PC-3 (cell line): ENCODE measurements around the gene MED1. TPM values are rescaled to one million over a fixed set of nuclear protein-coding genes. Genes with fewer than 3 reads are reported as not detected.

Experiments
- ATAC-seq: fragments of 200-7000 bp; cut with Tn5 transposase; 2 replicates; pipeline ENCODE4 v1.9.1; 2020; ENCODE audit warnings: mild to moderate bottlenecking, moderate library complexity
- BruUV-seq: library from RNA; stranded (reverse); fragments of 400-500 nt; replicated peaks from 2 replicates; lab custom pipeline; 2021; lab: Mats Ljungman, UMichigan
- CTCF ChIA-PET: fragments of 300-600 bp; sonication (Branson Sonifier 250); formaldehyde crosslinking; loops from one replicate; lab custom pipeline; 2022; ENCODE audit warnings: antibody characterized with exemption; lab: Charles Lee
- POLR2A ChIA-PET: fragments of 300-600 bp; sonication (Branson Sonifier 250); formaldehyde crosslinking; loops from one replicate; lab custom pipeline; 2022; ENCODE audit warnings: antibody characterized with exemption; ENCODE audit not compliant: unreplicated experiment; lab: Charles Lee
- DNase-seq: peaks from one replicate; pipeline ENCODE4 v3.0.0-alpha.2; 2015
- H2AFZ ChIP-seq: fragments of 300-600 bp; sonication (generic); 2 replicates; pipeline ENCODE4 v1.6.0; 2016; ENCODE audit warnings: antibody characterized with exemption, low read length
- H3F3A ChIP-seq: fragments of 300-600 bp; sonication (generic); one replicate; pipeline ENCODE4 v1.6.0; 2017; ENCODE audit warnings: antibody characterized with exemption, low read length, control low read depth, mild to moderate bottlenecking; ENCODE audit not compliant: unreplicated experiment
- H3K27ac ChIP-seq: fragments of 300-600 bp; sonication (generic); 2 replicates; pipeline ENCODE4 v1.5.1; 2016; ENCODE audit warnings: mild to moderate bottlenecking, low read length
- H3K27me3 ChIP-seq: fragments of 300-600 bp; sonication (generic); 2 replicates; pipeline ENCODE4 v1.6.1; 2016; ENCODE audit warnings: low read length, mixed read lengths
- H3K36me3 ChIP-seq: fragments of 300-600 bp; sonication (generic); 2 replicates; pipeline ENCODE4 v1.6.1; 2016; ENCODE audit warnings: low read depth, mixed run types, low read length, mixed read lengths
- H3K4me1 ChIP-seq: fragments of 300-600 bp; sonication (generic); 2 replicates; pipeline ENCODE4 v1.5.1; 2016; ENCODE audit warnings: low read length; ENCODE audit not compliant: insufficient read depth
- H3K4me2 ChIP-seq: fragments of 300-600 bp; sonication (generic); 2 replicates; pipeline ENCODE4 v1.6.0; 2016; ENCODE audit warnings: low read length
- H3K4me3 ChIP-seq: fragments of 300-600 bp; sonication (generic); 2 replicates; pipeline ENCODE4 v1.5.1; 2016; ENCODE audit warnings: mild to moderate bottlenecking, low read length, mixed read lengths
- H3K79me2 ChIP-seq: fragments of 300-600 bp; sonication (generic); 2 replicates; pipeline ENCODE4 v1.6.1; 2017; ENCODE audit warnings: low read length, mixed read lengths
- H3K9ac ChIP-seq: fragments of 300-600 bp; sonication (generic); 2 replicates; pipeline ENCODE4 v1.6.0; 2016; ENCODE audit warnings: mild to moderate bottlenecking, low read length
- H3K9me2 ChIP-seq: fragments of 300-600 bp; sonication (generic); replicated peaks from 2 replicates; pipeline ENCODE4 v1.6.1; 2016; ENCODE audit warnings: mixed run types, low read length, mixed read lengths
- H3K9me3 ChIP-seq: fragments of 300-600 bp; sonication (generic); 2 replicates; pipeline ENCODE4 v1.6.1; 2016; ENCODE audit warnings: low read length, mixed read lengths
- H4K20me1 ChIP-seq: fragments of 300-600 bp; sonication (generic); 2 replicates; pipeline ENCODE4 v1.6.1; 2016; ENCODE audit warnings: low read length, mixed read lengths
- EZH2 ChIP-seq: fragments of 300-600 bp; sonication (generic); IDR thresholded peaks from one replicate; pipeline ENCODE4 v1.6.1; 2017; ENCODE audit warnings: antibody characterized with exemption, mild to moderate bottlenecking, low read length; ENCODE audit not compliant: unreplicated experiment
- EZH2phosphoT487 ChIP-seq: fragments of 300-600 bp; sonication (generic); IDR thresholded peaks from 2 replicates; pipeline ENCODE4 v1.6.1; 2018; ENCODE audit warnings: mild to moderate bottlenecking, antibody characterized with exemption, low read length, borderline replicate concordance
- intact Hi-C: fragments of 100-400 bp; cut with micrococcal nuclease; formaldehyde crosslinking; loops from 2 replicates; pipeline ENCODE4 v1.9.0; 2023
- total RNA-seq: library from RNA; depleted of rRNA; stranded (reverse); fragments of >200 nt; gene quantifications from 2 replicates; pipeline ENCODE4 v1.2.3, GENCODE V29; 2014
- TF ChIP-seq, protein P1 (sequence below): fragments of 300-600 bp; sonication (generic); conservative IDR thresholded peaks from 2 replicates; pipeline ENCODE4 v1.5.1; 2017; ENCODE audit warnings: antibody characterized with exemption, low read depth, mild to moderate bottlenecking, low read length

The MED1 gene
- total RNA-seq, 1 experiment from 2014 or later: 19.1 TPM

DNA sequence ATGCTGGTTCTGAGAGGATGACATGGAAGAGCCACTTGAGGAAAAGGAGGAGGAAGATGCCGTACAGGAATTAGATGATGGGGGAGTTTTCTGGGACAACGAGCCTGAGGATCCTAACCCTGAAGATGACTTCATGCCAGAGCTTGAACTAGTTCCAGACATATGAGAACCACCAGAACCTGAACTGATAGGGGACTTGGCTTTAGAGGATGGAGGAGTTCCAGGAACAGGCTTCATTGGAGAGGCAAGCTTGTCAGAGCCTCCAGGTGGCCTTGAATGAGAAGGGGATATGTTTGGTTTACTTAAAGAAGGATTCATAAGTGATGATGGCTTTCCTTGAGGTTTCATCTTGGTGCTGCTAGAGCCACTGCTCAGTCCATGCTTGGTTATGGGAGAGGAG, 42.7 kb downstream of the MED1 start:
- DNase-seq (no peak), ATAC-seq (no peak)
- Histone ChIP-seq H3K9ac (no peak overlapping the region), H3K9me3 (no peaks in the 10 kb centered on the region), H3K27ac (no peak overlapping the region), H3K4me1 (peaks cover 22% of the 10 kb centered on the region), H3K79me2 (no peaks in the 10 kb centered on the region), H3K4me3 (no peak overlapping the region), H3K27me3 (no peaks in the 10 kb centered on the region), H3K9me2 (no peaks in the 10 kb centered on the region), H3K36me3 (peaks cover 27% of the 10 kb centered on the region), H4K20me1 (peaks cover 8% of the 10 kb centered on the region; the same call in 1 of the 2 replicates), H3F3A (no peaks in the 10 kb centered on the region), H2AFZ (no peak overlapping the region), H3K4me2 (no peak overlapping the region)
- intact Hi-C loops: no loop called here
- TF ChIP-seq, protein P1, sequence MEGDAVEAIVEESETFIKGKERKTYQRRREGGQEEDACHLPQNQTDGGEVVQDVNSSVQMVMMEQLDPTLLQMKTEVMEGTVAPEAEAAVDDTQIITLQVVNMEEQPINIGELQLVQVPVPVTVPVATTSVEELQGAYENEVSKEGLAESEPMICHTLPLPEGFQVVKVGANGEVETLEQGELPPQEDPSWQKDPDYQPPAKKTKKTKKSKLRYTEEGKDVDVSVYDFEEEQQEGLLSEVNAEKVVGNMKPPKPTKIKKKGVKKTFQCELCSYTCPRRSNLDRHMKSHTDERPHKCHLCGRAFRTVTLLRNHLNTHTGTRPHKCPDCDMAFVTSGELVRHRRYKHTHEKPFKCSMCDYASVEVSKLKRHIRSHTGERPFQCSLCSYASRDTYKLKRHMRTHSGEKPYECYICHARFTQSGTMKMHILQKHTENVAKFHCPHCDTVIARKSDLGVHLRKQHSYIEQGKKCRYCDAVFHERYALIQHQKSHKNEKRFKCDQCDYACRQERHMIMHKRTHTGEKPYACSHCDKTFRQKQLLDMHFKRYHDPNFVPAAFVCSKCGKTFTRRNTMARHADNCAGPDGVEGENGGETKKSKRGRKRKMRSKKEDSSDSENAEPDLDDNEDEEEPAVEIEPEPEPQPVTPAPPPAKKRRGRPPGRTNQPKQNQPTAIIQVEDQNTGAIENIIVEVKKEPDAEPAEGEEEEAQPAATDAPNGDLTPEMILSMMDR: no peak
- no peak for TF ChIP-seq EZH2phosphoT487
- no peak for TF ChIP-seq EZH2
- no TSS peak for BruUV-seq
- POLR2A ChIA-PET: no interaction called here
- CTCF ChIA-PET: no interaction called here

DNA sequence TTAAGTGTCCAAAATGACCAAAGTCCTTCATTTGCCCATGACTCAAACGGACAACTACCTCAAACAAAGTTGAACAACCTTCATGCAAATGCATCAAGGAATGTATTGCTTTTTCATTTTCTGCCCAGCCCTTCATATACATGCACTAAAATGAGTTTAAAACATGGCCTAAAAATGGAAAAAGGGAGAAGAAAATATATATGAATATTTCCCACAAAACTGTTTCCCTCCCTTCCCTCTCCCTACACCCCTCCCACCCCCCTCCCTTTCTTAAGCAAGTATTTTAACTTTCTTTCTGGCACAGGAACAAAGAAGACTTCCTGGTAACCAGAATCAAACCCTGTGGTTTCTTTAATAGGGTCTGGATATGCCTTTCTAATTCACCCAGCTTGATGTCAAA, 44.1 kb downstream of the MED1 start:
- Histone ChIP-seq H3K27ac (no peak overlapping the region), H3F3A (no peaks in the 10 kb centered on the region), H3K4me2 (no peak overlapping the region), H3K4me3 (no peak overlapping the region), H3K27me3 (no peaks in the 10 kb centered on the region), H3K4me1 (peaks cover 22% of the 10 kb centered on the region), H3K9ac (no peak overlapping the region), H2AFZ (no peak overlapping the region), H3K9me3 (no peaks in the 10 kb centered on the region), H4K20me1 (peaks cover 8% of the 10 kb centered on the region; the same call in 1 of the 2 replicates), H3K36me3 (peaks cover 27% of the 10 kb centered on the region), H3K9me2 (no peaks in the 10 kb centered on the region), H3K79me2 (no peaks in the 10 kb centered on the region)
- no peak for ATAC-seq
- no peak for DNase-seq
- no TSS peak for BruUV-seq
- ChIA-PET CTCF (no interaction called here), POLR2A (no interaction called here)
- TF ChIP-seq, protein P1: no peak
- TF ChIP-seq EZH2 (no peak), EZH2phosphoT487 (no peak)
- intact Hi-C loops: no loop called here

DNA sequence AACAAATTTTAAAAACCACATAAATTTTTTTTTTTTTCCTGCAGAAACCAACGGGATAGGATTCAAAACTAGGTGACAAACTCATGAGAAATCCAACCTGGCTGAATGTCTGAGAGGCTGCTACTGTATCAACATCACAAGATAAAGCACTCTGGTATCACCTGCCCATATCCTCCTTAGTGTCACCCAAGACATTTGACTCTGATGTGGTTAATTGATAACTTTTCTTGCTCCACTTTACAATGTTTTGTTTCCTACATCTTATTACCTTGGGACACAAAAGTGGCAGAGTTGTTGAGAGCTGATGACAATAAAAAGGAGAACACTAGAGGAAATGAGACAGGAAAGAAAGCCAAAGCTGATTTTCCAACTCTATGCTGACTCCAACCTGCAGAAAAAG, 45.6 kb downstream of the MED1 start:
- H3K9ac ChIP-seq: no peak overlapping the region

More for the DNA sequence above, 45.6 kb downstream of the MED1 start:
- Histone ChIP-seq H3K9me2 (no peaks in the 10 kb centered on the region), H3K9me3 (no peaks in the 10 kb centered on the region), H3K4me2 (no peak overlapping the region), H3K36me3 (peaks cover 23% of the 10 kb centered on the region), H3K79me2 (peaks cover 6% of the 10 kb centered on the region; the same call in 1 of the 2 replicates), H3K4me1 (peaks cover 23% of the 10 kb centered on the region), H2AFZ (no peak overlapping the region), H3K4me3 (no peak overlapping the region), H3K27ac (peak overlapping the region; percentile 71; the same call in 1 of the 2 replicates), H4K20me1 (peaks cover 8% of the 10 kb centered on the region; the same call in 1 of the 2 replicates), H3F3A (no peaks in the 10 kb centered on the region), H3K27me3 (no peaks in the 10 kb centered on the region)
- no TSS peak for BruUV-seq
- no peak for ATAC-seq
- intact Hi-C loops: no loop called here
- ChIA-PET CTCF (no interaction called here), POLR2A (no interaction called here)
- TF ChIP-seq EZH2phosphoT487 (no peak), EZH2 (no peak)
- TF ChIP-seq, protein P1: no peak
- no peak for DNase-seq
